ENCODE measurements around the gene PARD6B.

Gene PARD6B

GRCh38 chr20:50689864-50690649, 41.3 kb upstream of the PARD6B start:
- H3K4me3 ChIP-seq (ENCODE audit: low read depth, low read length), result peak overlapping the region; percentile 40
- DNase-seq (ENCODE audit: low read depth), result no peak
- TF ChIP-seq CTCF (IDR thresholded peaks at IDR 0.05; ENCODE audit: low read depth, low read length, missing control alignments), result no peak
- in situ Hi-C loops (cut with HindIII; ENCODE audit: low sequenced_read_pairs), result no loop called here

- no peak for TF ChIP-seq CTCF (IDR thresholded peaks at IDR 0.05; ENCODE audit: low read depth, low read length, missing control alignments)
- peak within 1 kb of the TSS; percentile 40 for H3K4me3 ChIP-seq (ENCODE audit: low read depth, low read length)
Observed at GRCh38 chr20:50690650-50691572, 40.5 kb upstream of the PARD6B start, which contains the start of gene RIPOR3. Gene RIPOR3 (minus strand): TSS chr20:50691542. CDS start chr20:50691128, 414 bp downstream.

GRCh38 chr20:50691573-50692551, 39.5 kb upstream of the PARD6B start:
- in situ Hi-C loops (cut with HindIII; ENCODE audit: low sequenced_read_pairs), result no loop called here
- peak overlapping the region; percentile 40 for H3K4me3 ChIP-seq (ENCODE audit: low read depth, low read length)
- no peak for TF ChIP-seq CTCF (IDR thresholded peaks at IDR 0.05; ENCODE audit: low read depth, low read length, missing control alignments)
- peak; percentile 43 for DNase-seq (ENCODE audit: low read depth)

More at GRCh38 chr20:50690650-50691572, 40.5 kb upstream of the PARD6B start, which contains the start of gene RIPOR3:
- in situ Hi-C loops (cut with HindIII; ENCODE audit: low sequenced_read_pairs), result no loop called here
- DNase-seq (ENCODE audit: low read depth), result no peak

- H3K4me3 ChIP-seq (ENCODE audit: low read depth, low read length), result no peak overlapping the region
- no peak for TF ChIP-seq CTCF (IDR thresholded peaks at IDR 0.05; ENCODE audit: low read depth, low read length, missing control alignments)
- DNase-seq (ENCODE audit: low read depth), result no peak
- in situ Hi-C loops (cut with HindIII; ENCODE audit: low sequenced_read_pairs), result no loop called here
Observed at GRCh38 chr20:50692552-50692933, 38.8 kb upstream of the PARD6B start.

- H3K4me3 ChIP-seq (ENCODE audit: low read depth, low read length), result no peak overlapping the region
- no peak for DNase-seq (ENCODE audit: low read depth)
- no peak for TF ChIP-seq CTCF (IDR thresholded peaks at IDR 0.05; ENCODE audit: low read depth, low read length, missing control alignments)
- in situ Hi-C loops (cut with HindIII; ENCODE audit: low sequenced_read_pairs), result no loop called here
Observed at GRCh38 chr20:50693001-50693400, 38.4 kb upstream of the PARD6B start.

All from astrocyte of the cerebellum (primary cell).